Activated CD4-positive, alpha-beta T cell treated with anti-CD3 and anti-CD28 coated beads, Interleukin-2, amount 50 U/mL, for 4 hours (primary cell): ENCODE results near the gene ASTN2.

ENCODE experiments used
- DNase-seq, 2 experiments: peaks; one replicate each; pipeline ENCODE4 v3.0.0-alpha.2; 2020

The ASTN2 gene

DNA sequence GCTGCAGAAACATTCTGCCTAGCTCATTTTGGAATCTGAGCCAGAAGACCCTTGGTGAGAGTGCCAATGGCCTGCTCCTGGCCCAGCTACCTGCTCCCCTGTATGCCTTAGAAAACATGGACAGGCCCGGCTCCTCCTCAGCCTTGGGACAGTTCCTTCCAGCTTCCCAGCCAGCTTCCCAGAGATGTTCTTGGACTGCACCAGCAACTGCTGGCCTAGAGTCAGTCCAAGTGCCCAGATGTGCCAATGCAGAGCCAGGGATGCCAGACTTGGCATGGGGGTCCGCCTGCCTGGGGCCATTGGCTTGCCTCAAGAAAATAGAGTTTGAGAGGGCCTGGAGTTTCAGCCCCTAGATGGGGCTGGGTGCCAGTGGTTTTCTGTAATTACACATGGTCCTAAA lies 870.0 kb downstream of the ASTN2 start:
- DNase-seq = no peak

DNA sequence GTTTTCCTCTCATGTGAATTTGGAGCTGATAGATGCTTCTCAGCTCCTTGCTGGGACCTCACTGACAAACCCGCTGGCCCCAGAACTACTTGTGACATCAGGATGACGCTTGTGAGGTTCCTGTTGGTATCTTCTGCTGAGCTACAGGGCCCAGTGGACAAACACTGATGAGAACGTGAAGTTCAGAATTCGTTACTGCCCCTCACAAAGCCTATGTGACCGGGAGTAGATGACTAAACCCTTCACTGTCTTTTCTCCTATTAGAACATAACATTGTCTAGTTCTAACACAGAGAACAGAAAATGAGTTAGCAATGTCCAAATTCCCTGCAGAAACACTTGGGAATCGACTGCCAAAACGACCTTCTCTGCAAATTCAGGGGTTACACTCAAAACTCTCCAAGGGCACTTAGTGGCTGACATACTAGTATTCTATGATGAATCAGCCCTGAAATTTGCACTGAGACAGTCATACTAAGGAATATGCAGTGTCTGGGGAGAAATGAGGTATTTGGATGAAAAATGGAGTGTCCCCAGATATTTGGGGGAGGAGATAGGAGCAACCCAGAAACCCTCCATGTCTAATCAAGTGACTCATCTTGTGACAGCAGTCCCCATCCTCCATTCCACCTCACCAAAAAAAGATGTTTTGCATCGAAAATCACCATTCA lies 871.0 kb downstream of the ASTN2 start:
- no peak for DNase-seq

- no peak for DNase-seq
These were observed 873.5 kb downstream of the ASTN2 start for GRCh38 chr9:116541402-116541801.

GRCh38 chr9:116539549-116539948 lies 875.3 kb downstream of the ASTN2 start:
- no peak for DNase-seq

DNA sequence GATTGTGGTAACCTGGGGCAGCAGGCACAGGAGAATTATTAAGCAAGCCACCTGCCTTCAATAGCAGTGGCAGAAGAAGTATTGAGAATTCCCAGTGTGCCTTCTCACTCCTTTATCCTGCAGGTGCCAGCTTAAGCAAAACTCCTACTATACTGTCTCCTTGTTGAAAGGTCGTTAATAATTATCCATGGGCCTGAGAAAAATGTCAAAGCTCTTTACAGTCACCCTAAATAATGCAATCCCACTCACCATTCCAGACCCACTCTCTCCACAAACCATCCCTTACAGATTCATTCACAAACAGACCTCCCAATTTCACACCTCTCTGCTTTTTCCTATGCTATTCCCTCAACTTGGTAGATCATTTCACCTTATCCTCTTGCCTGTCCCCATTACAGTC lies 889.2 kb downstream of the ASTN2 start:
- no peak for DNase-seq

GRCh38 chr9:116524778-116525470 lies 889.9 kb downstream of the ASTN2 start:
- no peak for DNase-seq

GRCh38 chr9:116520218-116520617 lies 894.6 kb downstream of the ASTN2 start:
- DNase-seq = no peak

DNA sequence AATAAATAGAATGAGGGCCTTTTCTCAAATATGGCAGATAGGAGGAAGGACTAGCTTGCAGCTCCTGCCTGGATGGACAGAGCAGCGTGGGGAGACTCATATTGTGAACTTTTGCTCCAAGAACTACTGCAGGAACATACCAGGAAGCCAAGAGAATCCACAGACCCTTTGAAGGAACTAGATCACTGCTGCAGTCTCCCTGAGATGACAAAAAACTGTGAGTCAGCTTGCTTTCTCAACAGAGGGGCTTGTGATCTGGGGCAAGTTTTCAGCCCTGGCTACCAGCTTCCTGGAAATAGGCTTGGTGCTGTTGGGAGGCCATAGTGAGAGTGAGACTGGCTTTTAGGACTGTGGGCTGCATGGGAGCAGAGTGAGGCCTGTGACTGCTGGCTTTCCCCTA lies 898.4 kb downstream of the ASTN2 start:
- DNase-seq = no peak

GRCh38 chr9:116515541-116515940 lies 899.3 kb downstream of the ASTN2 start:
- no peak for DNase-seq

GRCh38 chr9:116506685-116507084 lies 908.2 kb downstream of the ASTN2 start:
- DNase-seq = no peak

GRCh38 chr9:116504893-116505480 lies 909.9 kb downstream of the ASTN2 start:
- no peak for DNase-seq

GRCh38 chr9:116504081-116504480 lies 910.8 kb downstream of the ASTN2 start:
- DNase-seq = no peak

- no peak for DNase-seq
These were observed 912.1 kb downstream of the ASTN2 start for GRCh38 chr9:116502746-116503145.

DNA sequence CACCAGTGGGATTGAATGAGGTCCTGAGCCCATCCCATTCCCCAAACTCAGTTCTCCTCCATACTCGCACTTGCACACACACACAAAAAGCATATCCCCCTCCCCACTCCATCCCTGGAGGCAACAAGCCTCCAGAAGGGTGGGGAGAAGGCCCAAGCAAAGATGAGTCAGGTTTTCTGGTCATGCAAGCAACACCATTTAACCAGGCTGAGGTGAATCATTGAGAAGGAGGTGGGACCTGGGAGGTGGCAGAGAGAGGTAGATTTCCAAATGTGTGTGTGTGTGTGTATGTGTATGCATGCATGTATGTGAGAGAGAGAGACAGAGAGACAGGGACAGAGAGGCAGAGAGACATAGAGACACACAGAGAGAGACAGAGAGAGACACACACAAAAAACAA lies 913.0 kb downstream of the ASTN2 start:
- no peak for DNase-seq

GRCh38 chr9:116499986-116500871 lies 914.6 kb downstream of the ASTN2 start:
- no peak for DNase-seq

DNA sequence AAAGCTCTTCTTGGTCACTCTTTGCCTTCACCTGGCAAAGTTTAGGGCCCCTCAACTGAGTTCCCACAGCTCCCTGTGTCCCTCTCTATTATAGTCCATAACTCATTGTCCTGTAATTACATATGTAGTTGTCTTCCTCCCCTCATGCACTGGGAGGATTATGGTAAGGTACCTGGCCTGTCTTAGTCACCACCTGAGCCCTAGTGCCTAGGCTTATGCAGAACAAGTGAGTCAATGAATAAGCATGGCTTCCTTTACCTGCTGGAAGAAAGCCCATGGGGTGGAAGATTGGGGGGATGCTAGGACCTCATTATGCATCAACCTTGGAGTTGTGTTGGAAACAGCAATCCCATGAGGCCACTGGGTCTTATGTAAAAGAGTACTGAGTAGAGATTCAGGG lies 915.4 kb downstream of the ASTN2 start:
- DNase-seq = no peak

- no peak for DNase-seq
These were observed 917.6 kb downstream of the ASTN2 start for GRCh38 chr9:116497095-116497890.

DNA sequence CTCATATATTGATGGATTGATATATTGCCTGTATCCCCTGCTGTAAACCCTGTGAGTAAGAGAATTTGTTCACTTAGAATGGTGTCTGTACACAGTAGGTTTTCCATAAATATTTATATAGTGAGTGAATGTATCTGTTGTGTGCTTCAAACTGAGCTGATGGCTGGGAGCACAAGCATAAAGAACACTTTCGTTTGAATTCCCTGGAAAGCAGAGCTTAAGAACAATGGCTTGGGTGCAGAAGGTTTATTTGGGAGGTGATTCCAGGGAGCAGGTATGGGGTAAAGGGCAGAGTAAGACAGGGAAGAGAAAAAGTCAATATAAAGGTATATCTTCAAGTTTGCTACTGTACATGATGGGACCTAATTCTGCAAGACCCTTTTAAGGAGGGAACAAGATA lies 918.7 kb downstream of the ASTN2 start:
- DNase-seq = no peak

DNA sequence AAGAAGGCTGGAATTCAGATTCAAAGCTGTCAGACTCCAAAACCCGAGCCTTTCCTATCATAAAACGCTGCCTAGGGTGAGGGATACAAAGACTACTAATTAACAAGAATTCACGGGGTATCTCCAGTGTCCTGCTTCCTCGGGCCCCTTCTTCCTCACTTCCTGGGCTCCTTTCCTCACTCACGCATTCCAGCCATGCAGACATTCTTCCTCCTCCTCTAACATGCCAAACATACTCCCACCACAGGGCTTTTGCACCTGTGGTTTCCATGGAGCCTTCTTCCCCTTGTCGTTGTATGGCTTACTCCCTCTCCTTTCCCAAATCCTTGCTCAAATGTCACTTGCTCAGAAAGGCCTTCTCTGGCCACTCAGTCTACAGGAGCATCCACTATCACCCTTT lies 919.1 kb downstream of the ASTN2 start:
- DNase-seq = no peak

DNA sequence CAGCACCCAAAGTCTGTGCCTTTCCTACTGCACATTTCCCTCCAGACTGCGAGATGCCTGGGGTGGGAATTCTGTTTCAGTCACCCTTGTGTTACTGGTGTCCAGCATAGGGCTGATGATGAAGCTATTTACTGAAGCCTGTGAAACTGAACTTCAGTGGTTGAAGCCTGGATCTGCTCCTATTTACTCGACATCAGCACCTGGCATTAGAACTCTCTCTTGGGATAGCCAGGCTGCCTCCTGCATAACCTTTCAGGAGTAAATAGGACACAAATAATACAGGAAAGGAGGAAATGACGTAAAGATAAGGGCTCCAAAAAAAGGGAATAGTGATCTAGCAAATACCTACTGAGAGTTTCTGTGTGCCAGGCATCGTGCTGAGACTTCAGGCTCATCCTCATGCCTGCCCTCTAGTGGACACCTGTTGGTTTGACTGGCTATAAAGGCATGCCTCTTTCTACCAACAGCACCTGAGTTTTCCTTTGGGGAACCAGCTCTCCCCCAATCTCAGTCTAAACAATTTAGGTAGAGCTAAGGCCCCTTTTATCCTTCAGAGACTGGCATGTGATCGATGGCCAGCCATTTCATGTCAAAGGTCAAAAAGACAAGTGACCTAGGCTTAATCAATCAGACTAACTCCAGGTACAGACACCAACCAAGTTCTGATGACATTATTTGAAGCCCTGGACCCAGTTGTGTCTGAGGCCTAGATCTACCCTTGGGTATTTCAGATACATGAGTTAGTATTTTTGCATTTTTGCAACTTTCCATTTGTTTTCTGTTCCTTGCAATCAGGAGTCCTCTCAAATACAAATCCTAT lies 919.8 kb downstream of the ASTN2 start:
- no peak for DNase-seq

- no peak for DNase-seq
These were observed 921.5 kb downstream of the ASTN2 start for GRCh38 chr9:116493183-116493860.
